Measurements from ENCODE around the gene SYMPK.

- TF ChIP-seq CTCF (IDR thresholded peaks at IDR 0.05) (no peak), POLR2AphosphoS5 (IDR thresholded peaks at IDR 0.05) (no peak)
These were observed 36.3 kb upstream of the SYMPK start for GRCh38 chr19:45899253-45899652.

Measured in suprapubic skin (tissue), 3 donors.